Large intestine (tissue), 3 donors: Measurements from ENCODE around the gene HLX. TPM values are rescaled to one million over a fixed set of nuclear protein-coding genes. Genes with fewer than 3 reads are reported as not detected.

Experiments used
- DNase-seq, 2 donors: peaks; one replicate each; pipeline versions ENCODE4 v3.0.0 to v3.0.0-alpha.2; 2013
- H3K27ac ChIP-seq: one replicate; pipeline ENCODE4 v1.5.1; 2013; ENCODE audit warnings: low read length
- H3K27me3 ChIP-seq: 2 replicates; pipeline ENCODE4 v1.6.1; 2013; ENCODE audit warnings: low read length; ENCODE audit not compliant: control insufficient read depth, insufficient read depth
- H3K36me3 ChIP-seq: 2 replicates; pipeline ENCODE4 v1.6.1; 2013; ENCODE audit warnings: low read length; ENCODE audit not compliant: control insufficient read depth, insufficient read depth
- H3K4me1 ChIP-seq: one replicate; pipeline ENCODE4 v1.6.1; 2013; ENCODE audit warnings: low read length; ENCODE audit not compliant: control insufficient read depth, insufficient read depth
- H3K4me3 ChIP-seq: one replicate; pipeline ENCODE4 v1.5.1; 2013; ENCODE audit warnings: low read length
- H3K9me3 ChIP-seq: one replicate; pipeline ENCODE4 v1.6.1; 2013; ENCODE audit warnings: mild to moderate bottlenecking, low read depth, low read length, moderate library complexity; ENCODE audit not compliant: control insufficient read depth
- WGBS: methylation state at CpG from one replicate; pipeline ENCODE4 v1.1.5; 2013; ENCODE audit warnings: low lambda C conversion rate; ENCODE audit not compliant: insufficient coverage; 5-methylcytosine and 5-hydroxymethylcytosine counted together
- polyA plus RNA-seq: library from polyadenylated mRNA; unstranded; fragments of 120-200 nt; gene quantifications from one replicate; pipeline ENCODE4 v1.2.1, GENCODE V29; 2013

The HLX gene
- polyA plus RNA-seq, 1 donor, result 15.9 TPM

GRCh38 chr1:220924331-220924970 is 45.2 kb downstream of the HLX start:
- 60% methylated on average over 1 of the region's 3 CpGs for WGBS
- Histone ChIP-seq H3K36me3 (no peaks in the 10 kb centered on the region), H3K4me3 (no peak overlapping the region), H3K9me3 (no peaks in the 10 kb centered on the region), H3K27me3 (no peaks in the 10 kb centered on the region), H3K4me1 (no peaks in the 10 kb centered on the region), H3K27ac (no peak overlapping the region)
- no peak for DNase-seq

- no CpG with 5 or more reads among the region's 2 CpGs for WGBS
- H3K4me1 ChIP-seq, result no peaks in the 10 kb centered on the region
- no peaks in the 10 kb centered on the region for H3K36me3 ChIP-seq
- H3K9me3 ChIP-seq, result no peaks in the 10 kb centered on the region
- H3K27me3 ChIP-seq, result no peaks in the 10 kb centered on the region
- no peak for DNase-seq
- no peak overlapping the region for H3K27ac ChIP-seq
- no peak overlapping the region for H3K4me3 ChIP-seq
Observed at GRCh38 chr1:220925707-220926106, 46.5 kb downstream of the HLX start.

GRCh38 chr1:220926146-220926545 is 46.9 kb downstream of the HLX start:
- WGBS, result no CpG with 5 or more reads among the region's 4 CpGs
- Histone ChIP-seq H3K27me3 (no peaks in the 10 kb centered on the region), H3K9me3 (no peaks in the 10 kb centered on the region), H3K4me3 (no peak overlapping the region), H3K36me3 (no peaks in the 10 kb centered on the region), H3K4me1 (no peaks in the 10 kb centered on the region), H3K27ac (no peak overlapping the region)
- DNase-seq, result no peak

GRCh38 chr1:220927442-220927841 is 48.2 kb downstream of the HLX start:
- Histone ChIP-seq H3K9me3 (no peaks in the 10 kb centered on the region), H3K4me3 (no peak overlapping the region)

GRCh38 chr1:220928320-220928719 is 49.1 kb downstream of the HLX start:
- Histone ChIP-seq H3K27ac (no peak overlapping the region), H3K4me3 (no peak overlapping the region), H3K9me3 (no peaks in the 10 kb centered on the region), H3K4me1 (no peaks in the 10 kb centered on the region), H3K36me3 (no peaks in the 10 kb centered on the region), H3K27me3 (no peaks in the 10 kb centered on the region)
- DNase-seq, result no peak
- no CpG with 5 or more reads among the region's 1 CpG for WGBS

More at GRCh38 chr1:220927442-220927841, 48.2 kb downstream of the HLX start:
- Histone ChIP-seq H3K4me1 (no peaks in the 10 kb centered on the region), H3K36me3 (no peaks in the 10 kb centered on the region), H3K27me3 (no peaks in the 10 kb centered on the region), H3K27ac (no peak overlapping the region)
- no CpG with 5 or more reads among the region's 6 CpGs for WGBS
- DNase-seq, result no peak

GRCh38 chr1:220928725-220929300 is 49.6 kb downstream of the HLX start:
- Histone ChIP-seq H3K9me3 (no peaks in the 10 kb centered on the region), H3K4me3 (no peak overlapping the region), H3K4me1 (no peaks in the 10 kb centered on the region), H3K27ac (no peak overlapping the region), H3K36me3 (no peaks in the 10 kb centered on the region), H3K27me3 (no peaks in the 10 kb centered on the region)
- DNase-seq, result no peak
- WGBS, result no CpG with 5 or more reads among the region's 5 CpGs

- no peaks in the 10 kb centered on the region for H3K9me3 ChIP-seq
- no peaks in the 10 kb centered on the region for H3K27me3 ChIP-seq
- H3K27ac ChIP-seq, result no peak overlapping the region
- DNase-seq, result no peak
- no peaks in the 10 kb centered on the region for H3K4me1 ChIP-seq
- H3K4me3 ChIP-seq, result no peak overlapping the region
- no CpG with 5 or more reads among the region's 1 CpG for WGBS
- no peaks in the 10 kb centered on the region for H3K36me3 ChIP-seq
Observed at GRCh38 chr1:220929304-220929703, 50.1 kb downstream of the HLX start.

Other genes starting within 250 kb of the HLX start
- gene C1orf115, start 189.1 kb upstream of the HLX start, polyA plus RNA-seq, result 154 TPM
- 93.5 TPM for gene MTARC2, start 131.1 kb upstream of the HLX start, polyA plus RNA-seq
- 35.7 TPM for gene MTARC1, start 92.5 kb upstream of the HLX start, polyA plus RNA-seq